Gastrocnemius medialis (tissue), 4 donors: ENCODE results near the gene SLC25A21. TPM values are rescaled to one million over a fixed set of nuclear protein-coding genes. Genes with fewer than 3 reads are reported as not detected.

Experiments used
- ATAC-seq, 2 donors: fragments of 150-250 bp; one replicate each; pipeline ENCODE4 v1.9.1; 2016
- DNase-seq, 2 donors: peaks; one replicate each; pipeline ENCODE4 v3.0.0-alpha.2; 2019
- H3K27ac ChIP-seq, 4 donors: fragments of 200-600 bp; sonication (generic); 1 replicate in 1 of 4; 2 replicates in 3 of 4; pipeline ENCODE4 v1.5.1; 2016 to 2018; ENCODE audit warnings: mild to moderate bottlenecking in 2 of 4, moderate library complexity in 1 of 4
- H3K27me3 ChIP-seq, 3 donors: fragments of 200-600 bp; sonication (generic) in 2 of 3; 1 replicate in 1 of 3; 2 replicates in 2 of 3; pipeline versions ENCODE4 v1.5.1 to v1.6.0; 2016 to 2019; ENCODE audit warnings: mild to moderate bottlenecking in 1 of 3, moderate library complexity in 1 of 3
- H3K36me3 ChIP-seq, 2 donors: fragments of 200-600 bp; sonication (generic) in 1 of 2; one replicate each; pipeline ENCODE4 v1.5.1; 2017 to 2018
- H3K4me1 ChIP-seq, 2 donors: fragments of 200-600 bp; sonication (generic) in 1 of 2; one replicate each; pipeline ENCODE4 v1.5.1; 2016 to 2017; ENCODE audit warnings: mild to moderate bottlenecking in 2 of 2
- H3K4me3 ChIP-seq, 4 donors: fragments of 200-600 bp; sonication (generic) in 3 of 4; 1 replicate in 1 of 4; 2 replicates in 3 of 4; pipeline ENCODE4 v1.5.1; 2016 to 2019; ENCODE audit warnings: mild to moderate bottlenecking in 2 of 4
- H3K9me3 ChIP-seq, 3 donors: fragments of 200-600 bp; sonication (generic) in 2 of 3; 1 replicate in 1 of 3; 2 replicates in 2 of 3; pipeline ENCODE4 v1.5.1; 2016 to 2019
- CTCF ChIP-seq, 5 experiments: fragments of 450-650 bp in 3 of 5; fragments of 200-600 bp in 2 of 5; sonication (generic) in 2 of 5; IDR thresholded peaks in 4 of 5; conservative IDR thresholded peaks in 1 of 5; 1 replicate in 4 of 5; 2 replicates in 1 of 5; pipeline ENCODE4 v1.5.1; 2016 to 2019; ENCODE audit warnings: antibody characterized with exemption in 5 of 5, mild to moderate bottlenecking in 3 of 5, moderate library complexity in 3 of 5
- POLR2A ChIP-seq, 2 donors: fragments of 450-650 bp; IDR thresholded peaks; one replicate each; pipeline ENCODE4 v1.6.1; 2017; ENCODE audit warnings: antibody characterized with exemption in 2 of 2, mild to moderate bottlenecking in 2 of 2, moderate library complexity in 2 of 2
- in situ Hi-C, 4 donors: fragments of 200-750 bp; cut with MboI; loops; one replicate each; pipeline versions ENCODE4 v1.15.0 to v1.8.0; 2017; ENCODE audit warnings: low sequenced_read_pairs in 4 of 4
- intact Hi-C: fragments of 100-400 bp; cut with DNase I; formaldehyde crosslinking; loops from one replicate; pipeline ENCODE4 v1.15.1; 2023; ENCODE audit warnings: low total_unique reads
- total RNA-seq, 4 donors: library from RNA; depleted of rRNA; stranded (reverse); fragments of >200 nt; gene quantifications; one replicate each; pipeline versions ENCODE4 v1.1.0 to v1.2.3, GENCODE V29; 2016

The SLC25A21 gene
- total RNA-seq, 4 donors from 2014 or later = 1.9 TPM; not detected in 3

DNA sequence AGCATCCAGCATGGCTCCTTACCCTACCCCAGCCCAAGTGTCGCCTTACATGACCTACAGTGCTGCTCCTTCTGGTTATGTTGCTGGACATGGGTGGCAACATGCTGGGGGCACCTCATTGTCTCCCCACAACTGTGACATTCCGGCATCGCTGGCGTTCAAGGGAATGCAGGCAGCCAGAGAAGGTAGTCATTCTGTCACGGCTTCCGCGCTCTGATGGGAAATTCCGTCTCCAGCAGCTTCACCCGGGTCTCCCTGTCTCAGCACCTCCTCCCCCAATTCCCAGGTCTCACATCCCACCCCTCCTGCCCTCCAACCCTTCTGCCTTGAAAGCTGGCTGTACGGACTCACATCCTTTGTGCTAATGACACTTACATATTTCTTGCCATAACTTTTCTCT, 496.2 kb downstream of the SLC25A21 start:
- H3K36me3 ChIP-seq = no peaks in the 10 kb centered on the region
- DNase-seq = no peak
- in situ Hi-C loops (no loop called here), intact Hi-C loops (no loop called here)
- H3K4me1 ChIP-seq = no peaks in the 10 kb centered on the region
- no peaks in the 10 kb centered on the region for H3K9me3 ChIP-seq
- TF ChIP-seq POLR2A (IDR thresholded peaks at IDR 0.05) (no peak), CTCF (IDR thresholded peaks at IDR 0.05 in 4 of 5, conservative IDR thresholded peaks at IDR 0.05 in 1 of 5) (no peak)
- no peak overlapping the region for H3K27ac ChIP-seq
- peaks cover 18 to 42% (median 35%) of the 10 kb centered on the region in 3 donors for H3K27me3 ChIP-seq
- no peak for ATAC-seq
- H3K4me3 ChIP-seq = no peak overlapping the region

DNA sequence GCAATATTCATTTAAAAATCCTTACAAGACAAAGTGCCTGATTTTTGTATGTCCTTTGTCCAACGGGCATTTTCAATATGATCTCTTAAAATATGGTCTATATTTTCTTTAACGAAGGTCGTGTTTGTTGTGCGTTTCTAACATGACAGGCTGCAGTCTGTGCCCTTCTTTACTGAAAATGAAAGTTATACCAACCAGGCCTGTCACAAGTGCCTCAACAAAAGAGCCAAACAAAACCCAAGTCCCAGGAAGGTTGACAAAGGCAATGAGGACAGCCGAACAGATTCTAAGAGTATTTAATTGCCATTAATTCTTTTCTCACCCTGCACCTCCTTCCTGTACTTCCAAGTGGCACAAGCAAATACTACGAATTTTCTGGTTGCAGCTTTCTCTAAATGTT, 496.8 kb downstream of the SLC25A21 start:
- DNase-seq (no peak), ATAC-seq (no peak)
- in situ Hi-C loops = no loop called here
- intact Hi-C loops = no loop called here
- H3K4me3 ChIP-seq = no peak overlapping the region
- no peak overlapping the region for H3K27ac ChIP-seq
- TF ChIP-seq CTCF (IDR thresholded peaks at IDR 0.05 in 4 of 5, conservative IDR thresholded peaks at IDR 0.05 in 1 of 5) (no peak), POLR2A (IDR thresholded peaks at IDR 0.05) (no peak)
- H3K4me1 ChIP-seq = no peaks in the 10 kb centered on the region
- H3K27me3 ChIP-seq = peaks cover 22 to 42% (median 39%) of the 10 kb centered on the region in 3 donors
- no peaks in the 10 kb centered on the region for H3K9me3 ChIP-seq
- H3K36me3 ChIP-seq = no peaks in the 10 kb centered on the region

GRCh38 chr14:36674659-36675058, 497.7 kb downstream of the SLC25A21 start:
- intact Hi-C loops (no loop called here), in situ Hi-C loops (loop anchor here in 3 of 4 donors (25.0 kb wide), 3 partner anchors 263 to 938 kb away; partner anchors contain the start of genes FOXA1 (in 1 of the 3) and TTC6 (in 1 of the 3))
- no peak for TF ChIP-seq POLR2A (IDR thresholded peaks at IDR 0.05)
- TF ChIP-seq CTCF (IDR thresholded peaks at IDR 0.05 in 4 of 5, conservative IDR thresholded peaks at IDR 0.05 in 1 of 5) = no peak

GRCh38 chr14:36672095-36672494, 500.3 kb downstream of the SLC25A21 start:
- DNase-seq (no peak), ATAC-seq (no peak)
- TF ChIP-seq POLR2A (IDR thresholded peaks at IDR 0.05) = no peak
- no peak for TF ChIP-seq CTCF (IDR thresholded peaks at IDR 0.05 in 4 of 5, conservative IDR thresholded peaks at IDR 0.05 in 1 of 5)
- no peaks in the 10 kb centered on the region for H3K36me3 ChIP-seq
- intact Hi-C loops (no loop called here), in situ Hi-C loops (loop anchor here in 3 of 4 donors (25.0 kb wide), 3 partner anchors 265 to 940 kb away; partner anchors contain the start of genes FOXA1 (in 1 of the 3) and TTC6 (in 1 of the 3))
- no peak overlapping the region for H3K27ac ChIP-seq
- no peaks in the 10 kb centered on the region for H3K4me1 ChIP-seq
- H3K4me3 ChIP-seq = no peak overlapping the region
- H3K27me3 ChIP-seq = peaks cover 50 to 72% (median 72%) of the 10 kb centered on the region in 3 donors
- H3K9me3 ChIP-seq = peaks cover 0 to 4% (median 0%) of the 10 kb centered on the region in 3 donors

More at GRCh38 chr14:36674659-36675058, 497.7 kb downstream of the SLC25A21 start:
- H3K27me3 ChIP-seq = peaks cover 26 to 48% (median 48%) of the 10 kb centered on the region in 3 donors
- no peak overlapping the region for H3K4me3 ChIP-seq
- no peak for DNase-seq
- H3K4me1 ChIP-seq = no peaks in the 10 kb centered on the region
- H3K27ac ChIP-seq = no peak overlapping the region
- ATAC-seq = no peak
- no peaks in the 10 kb centered on the region for H3K36me3 ChIP-seq
- no peaks in the 10 kb centered on the region for H3K9me3 ChIP-seq
